Neutrophil (primary cell): ENCODE data around the gene CRYAB.

Source experiments
- H3K27ac ChIP-seq: fragments of 200-600 bp; sonication (generic); 2 replicates; pipeline ENCODE4 v1.5.1; 2016; ENCODE audit warnings: mild to moderate bottlenecking, moderate library complexity
- H3K27me3 ChIP-seq: fragments of 200-600 bp; sonication (generic); 2 replicates; pipeline ENCODE4 v1.6.0; 2016; ENCODE audit warnings: mild to moderate bottlenecking
- H3K36me3 ChIP-seq: fragments of 200-600 bp; sonication (generic); 2 replicates; pipeline ENCODE4 v1.5.1; 2017
- H3K4me1 ChIP-seq, 2 experiments: fragments of 200-600 bp in 1 of 2; sonication (generic) in 1 of 2; 1 replicate in 1 of 2; 2 replicates in 1 of 2; pipeline versions ENCODE4 v1.5.1 to v1.6.1; 2013 to 2016; ENCODE audit warnings: low read depth in 1 of 2, low read length in 1 of 2, mild to moderate bottlenecking in 1 of 2, moderate library complexity in 1 of 2; ENCODE audit not compliant: control insufficient read depth in 1 of 2, insufficient read depth in 1 of 2
- H3K4me3 ChIP-seq, 2 experiments: fragments of 200-600 bp in 1 of 2; sonication (generic) in 1 of 2; 1 replicate in 1 of 2; 2 replicates in 1 of 2; pipeline ENCODE4 v1.5.1; 2013 to 2016; ENCODE audit warnings: low read depth in 1 of 2, low read length in 1 of 2, mild to moderate bottlenecking in 1 of 2, moderate library complexity in 1 of 2
- H3K9me3 ChIP-seq: fragments of 200-600 bp; sonication (generic); 2 replicates; pipeline ENCODE4 v1.5.1; 2016
- CTCF ChIP-seq: fragments of 200-600 bp; sonication (generic); IDR thresholded peaks from 2 replicates; pipeline ENCODE4 v1.5.1; 2016; ENCODE audit warnings: antibody characterized with exemption

CRYAB gene

GRCh38 chr11:111949519-111950426 is 38.2 kb upstream of the CRYAB start:
- no peaks in the 10 kb centered on the region for H3K4me1 ChIP-seq
- H3K27ac ChIP-seq, result no peak overlapping the region
- no peaks in the 10 kb centered on the region for H3K9me3 ChIP-seq
- H3K36me3 ChIP-seq, result no peaks in the 10 kb centered on the region
- H3K27me3 ChIP-seq, result no peaks in the 10 kb centered on the region
- H3K4me3 ChIP-seq, result no peak overlapping the region
- TF ChIP-seq CTCF, result no peak

GRCh38 chr11:111947143-111947542 is 35.6 kb upstream of the CRYAB start:
- no peak for TF ChIP-seq CTCF
- no peaks in the 10 kb centered on the region for H3K36me3 ChIP-seq
- H3K27me3 ChIP-seq, result no peaks in the 10 kb centered on the region
- H3K27ac ChIP-seq, result no peak overlapping the region
- no peak overlapping the region for H3K4me3 ChIP-seq
- H3K9me3 ChIP-seq, result no peaks in the 10 kb centered on the region
- H3K4me1 ChIP-seq, result no peaks in the 10 kb centered on the region

GRCh38 chr11:111946499-111946898 is 34.9 kb upstream of the CRYAB start:
- TF ChIP-seq CTCF, result no peak

GRCh38 chr11:111945198-111945597 is 33.6 kb upstream of the CRYAB start:
- Histone ChIP-seq H3K27me3 (no peaks in the 10 kb centered on the region), H3K36me3 (no peaks in the 10 kb centered on the region), H3K4me1 (no peaks in the 10 kb centered on the region), H3K27ac (no peak overlapping the region), H3K4me3 (no peak overlapping the region), H3K9me3 (no peaks in the 10 kb centered on the region)
- TF ChIP-seq CTCF, result no peak

More at GRCh38 chr11:111946499-111946898, 34.9 kb upstream of the CRYAB start:
- no peak overlapping the region for H3K27ac ChIP-seq
- H3K9me3 ChIP-seq, result no peaks in the 10 kb centered on the region
- H3K4me3 ChIP-seq, result no peak overlapping the region
- H3K4me1 ChIP-seq, result no peaks in the 10 kb centered on the region
- no peaks in the 10 kb centered on the region for H3K36me3 ChIP-seq
- H3K27me3 ChIP-seq, result no peaks in the 10 kb centered on the region

- no peak overlapping the region for H3K4me3 ChIP-seq
- TF ChIP-seq CTCF, result no peak
- no peaks in the 10 kb centered on the region for H3K9me3 ChIP-seq
- no peaks in the 10 kb centered on the region for H3K4me1 ChIP-seq
- no peak overlapping the region for H3K27ac ChIP-seq
- no peaks in the 10 kb centered on the region for H3K27me3 ChIP-seq
- H3K36me3 ChIP-seq, result no peaks in the 10 kb centered on the region
Measured at GRCh38 chr11:111944651-111945051, 33.1 kb upstream of the CRYAB start.
